HCT116 (cell line): ENCODE results near the gene ECEL1. TPM values are rescaled to one million over a fixed set of nuclear protein-coding genes. Genes with fewer than 3 reads are reported as not detected.
"Not testable (repeated sequence)": the region's sequence is repeated elsewhere in the genome, so short reads cannot be mapped to it uniquely, and the experiment has no call there.

ENCODE experiments used
- ATAC-seq: fragments of 200-7000 bp; cut with Tn5 transposase; 2 replicates; pipeline ENCODE4 v1.9.1; 2020; ENCODE audit warnings: mild to moderate bottlenecking, moderate library complexity
- BruUV-seq: library from RNA; stranded (reverse); fragments of 400-500 nt; replicated peaks from 2 replicates; lab custom pipeline; 2021; lab: Mats Ljungman, UMichigan
- CTCF ChIA-PET: fragments of 300-600 bp; sonication (Branson Sonifier 250); formaldehyde crosslinking; loops from one replicate; lab custom pipeline; 2021; ENCODE audit warnings: antibody characterized with exemption; lab: Charles Lee
- POLR2A ChIA-PET: fragments of 300-600, 350-600 bp; sonication (Branson Sonifier 250); formaldehyde crosslinking; loops from one replicate; lab custom pipeline; 2021; ENCODE audit warnings: antibody characterized with exemption; lab: Charles Lee
- RAD21 ChIA-PET, 2 experiments: fragments of 300-600 bp; sonication (Branson Sonifier 250); formaldehyde crosslinking; loops; one replicate each; lab custom pipeline; 2023; ENCODE audit warnings: low total read pairs in 2 of 2; ENCODE audit not compliant: uncharacterized antibody in 2 of 2, unreplicated experiment in 2 of 2, low non-redundant PET in 1 of 2; lab: Charles Lee
- DNase-seq: peaks from one replicate; pipeline ENCODE4 v3.0.0-alpha.2; 2010; ENCODE audit warnings: low read depth, low spot score
- H2AFZ ChIP-seq: fragments of 200-600 bp; shearing (Covaris generic), sonication (generic); 2 replicates; pipeline ENCODE4 v1.6.1; 2017; ENCODE audit warnings: low read depth, mixed run types, mixed read lengths, antibody characterized with exemption, low read length; ENCODE audit not compliant: poor library complexity, severe bottlenecking
- H3K27ac ChIP-seq: 2 replicates; pipeline ENCODE4 v1.5.1; 2012; ENCODE audit warnings: low read depth, low read length
- H3K27me3 ChIP-seq: fragments of 200-600 bp; sonication (generic); 2 replicates; pipeline ENCODE4 v1.6.1; 2016; ENCODE audit warnings: mixed run types, low read length, mixed read lengths; ENCODE audit not compliant: insufficient read depth
- H3K36me3 ChIP-seq, 2 experiments: fragments of 200-500 bp in 1 of 2; fragments of 200-600 bp in 1 of 2; sonication (Bioruptor generic) in 1 of 2; sonication (generic) in 1 of 2; 2 replicates each; pipeline versions ENCODE4 v1.5.1 to v1.6.1; 2014 to 2016; ENCODE audit warnings: low read length in 2 of 2, inconsistent platforms in 1 of 2, mixed read lengths in 1 of 2, mixed run types in 1 of 2; ENCODE audit not compliant: insufficient read depth in 2 of 2, control insufficient read depth in 1 of 2
- H3K4me1 ChIP-seq, 2 experiments: fragments of 200-600 bp in 1 of 2; sonication (generic) in 1 of 2; 2 replicates each; pipeline versions ENCODE4 v1.5.1 to v1.6.1; 2012 to 2017; ENCODE audit warnings: low read length in 2 of 2, inconsistent platforms in 1 of 2, mild to moderate bottlenecking in 1 of 2, mixed read lengths in 1 of 2, mixed run types in 1 of 2, moderate library complexity in 1 of 2; ENCODE audit not compliant: insufficient read depth in 2 of 2, control insufficient read depth in 1 of 2
- H3K4me2 ChIP-seq: fragments of 200-600 bp; sonication (generic); 2 replicates; pipeline ENCODE4 v1.6.1; 2017; ENCODE audit warnings: mixed run types, low read length, mixed read lengths
- H3K4me3 ChIP-seq, 2 experiments: fragments of 200-600 bp in 1 of 2; sonication (generic) in 1 of 2; replicated peaks in 1 of 2; 2 replicates each; pipeline ENCODE4 v1.5.1; 2011 to 2016; ENCODE audit warnings: low read length in 2 of 2, control low read depth in 1 of 2, low read depth in 1 of 2, mild to moderate bottlenecking in 1 of 2, mixed read lengths in 1 of 2, mixed run types in 1 of 2
- H3K79me2 ChIP-seq: fragments of 200-600 bp; sonication (generic); 2 replicates; pipeline ENCODE4 v1.6.1; 2017; ENCODE audit warnings: mild to moderate bottlenecking, mixed run types, low read length, moderate library complexity, mixed read lengths; ENCODE audit not compliant: insufficient read depth
- H3K9ac ChIP-seq: fragments of 200-600 bp; sonication (generic); 2 replicates; pipeline ENCODE4 v1.6.1; 2016; ENCODE audit warnings: low read length, mixed read lengths
- H3K9me2 ChIP-seq: fragments of 200-600 bp; sonication (generic), shearing (Covaris generic); 2 replicates; pipeline ENCODE4 v1.6.1; 2017; ENCODE audit warnings: mixed run types, mild to moderate bottlenecking, moderate library complexity; ENCODE audit not compliant: insufficient read depth
- H3K9me3 ChIP-seq, 2 experiments: fragments of 200-500 bp in 1 of 2; fragments of 200-600 bp in 1 of 2; sonication (Bioruptor generic) in 1 of 2; sonication (generic) in 1 of 2; 2 replicates each; pipeline ENCODE4 v1.6.1; 2014 to 2017; ENCODE audit warnings: low read length in 2 of 2, mixed read lengths in 2 of 2, inconsistent platforms in 1 of 2, low read depth in 1 of 2, mild to moderate bottlenecking in 1 of 2, mixed run types in 1 of 2, moderate library complexity in 1 of 2; ENCODE audit not compliant: control insufficient read depth in 1 of 2, insufficient read depth in 1 of 2
- H4K20me1 ChIP-seq: fragments of 200-600 bp; sonication (generic), shearing (Covaris generic); 2 replicates; pipeline ENCODE4 v1.6.1; 2017; ENCODE audit warnings: mixed run types, mild to moderate bottlenecking, moderate library complexity; ENCODE audit not compliant: insufficient read depth
- CEBPB ChIP-seq: IDR thresholded peaks from 2 replicates; pipeline ENCODE4 v1.6.1; 2012; ENCODE audit warnings: low read depth
- EGR1 ChIP-seq: IDR thresholded peaks from 2 replicates; pipeline ENCODE4 v1.6.1; 2012; ENCODE audit warnings: low read depth
- ELF1 ChIP-seq: IDR thresholded peaks from 2 replicates; pipeline ENCODE4 v1.6.1; 2012; ENCODE audit warnings: low read depth, borderline replicate concordance
- JUND ChIP-seq: IDR thresholded peaks from 2 replicates; pipeline ENCODE4 v1.6.1; 2012
- SRF ChIP-seq: IDR thresholded peaks from 2 replicates; pipeline ENCODE4 v1.6.1; 2012; ENCODE audit warnings: low read depth
- YY1 ChIP-seq: IDR thresholded peaks from 2 replicates; pipeline ENCODE4 v1.6.1; 2011; ENCODE audit warnings: low read length, low read depth, moderate library complexity, mild to moderate bottlenecking; ENCODE audit not compliant: insufficient replicate concordance; ENCODE audit errors: extremely low read depth
- intact Hi-C: fragments of 100-400 bp; cut with micrococcal nuclease; formaldehyde crosslinking; loops from 2 replicates; pipeline ENCODE4 v1.10.0; 2022
- total RNA-seq: library from RNA; stranded (reverse); gene quantifications from one replicate; pipeline ENCODE4 v1.2.1, GENCODE V29; 2021; ENCODE audit not compliant: unreplicated experiment

Gene ECEL1
- total RNA-seq, 1 experiment from 2014 or later = not detected

DNA sequence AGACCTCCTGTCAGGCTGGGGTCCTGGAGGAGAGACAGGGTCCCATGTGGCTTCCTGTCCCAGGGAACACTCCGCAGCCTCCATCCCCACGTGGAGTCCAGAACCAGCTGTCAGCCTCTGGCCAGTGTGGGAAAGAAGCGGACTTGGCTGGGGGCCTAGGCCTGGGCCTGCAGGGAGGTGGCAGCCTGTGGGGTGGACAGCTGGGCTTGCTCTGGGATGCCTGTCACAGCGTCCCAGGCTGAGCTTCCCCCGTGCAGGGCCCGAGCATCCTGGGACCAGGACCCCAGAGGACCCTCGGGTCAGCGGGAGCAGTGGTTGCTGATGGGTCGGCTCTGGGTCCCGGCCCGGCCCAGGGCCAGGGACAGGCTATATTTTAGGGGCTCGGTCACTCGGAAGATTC, 45.2 kb downstream of the ECEL1 start:
- POLR2A ChIA-PET, H3K9me2 ChIP-seq, H3K27me3 ChIP-seq, H3K27ac ChIP-seq, DNase-seq, H3K79me2 ChIP-seq, ATAC-seq, H4K20me1 ChIP-seq, H3K36me3 ChIP-seq, H3K9ac ChIP-seq, H2AFZ ChIP-seq, BruUV-seq, H3K4me3 ChIP-seq, CTCF ChIA-PET, H3K4me2 ChIP-seq, H3K9me3 ChIP-seq, RAD21 ChIA-PET: not testable (repeated sequence)
- intact Hi-C loops = loop anchor here (5.0 kb wide), 1 partner anchor 115 kb away; no protein-coding TSS in a partner anchor
- peaks cover 0 to 13% of the 10 kb centered on the region in 2 experiments; a peak in 2 of 4 replicates for H3K4me1 ChIP-seq

DNA sequence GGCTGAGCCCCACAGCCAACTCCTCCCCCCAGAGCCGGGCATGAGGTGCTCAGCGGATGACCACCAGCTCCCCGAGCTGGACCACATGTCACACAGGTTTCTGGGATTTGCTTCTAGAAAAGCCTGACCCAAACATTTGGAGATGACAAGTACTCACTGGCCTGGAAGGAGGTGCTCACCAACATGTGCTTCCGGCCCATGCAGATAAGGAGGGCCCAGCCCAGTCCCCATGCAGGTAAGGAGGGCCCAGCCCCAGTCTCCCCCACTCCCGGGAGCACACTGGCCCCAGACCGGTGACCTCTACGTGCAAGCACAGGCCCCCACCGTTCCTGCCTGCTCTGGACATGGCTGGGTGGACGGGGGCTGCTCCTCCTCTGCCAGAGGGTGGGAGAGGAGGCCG, 45.7 kb downstream of the ECEL1 start:
- BruUV-seq, RAD21 ChIA-PET, H3K79me2 ChIP-seq, H3K36me3 ChIP-seq, H3K9ac ChIP-seq, H3K4me2 ChIP-seq, H2AFZ ChIP-seq, H3K27ac ChIP-seq, ATAC-seq, H3K27me3 ChIP-seq, H3K4me3 ChIP-seq, H3K9me2 ChIP-seq, POLR2A ChIA-PET, DNase-seq, H3K9me3 ChIP-seq, H4K20me1 ChIP-seq: not testable (repeated sequence)
- CTCF ChIA-PET = interaction anchor here (1.2 kb wide), 1 partner anchor 541 kb away, joined by 5 read pairs; no protein-coding TSS in a partner anchor
- intact Hi-C loops = loop anchor here (2.0 to 5.0 kb wide), 3 partner anchors 75 to 641 kb away; no protein-coding TSS in a partner anchor
- peaks cover 0 to 13% of the 10 kb centered on the region in 2 experiments; a peak in 2 of 4 replicates for H3K4me1 ChIP-seq

DNA sequence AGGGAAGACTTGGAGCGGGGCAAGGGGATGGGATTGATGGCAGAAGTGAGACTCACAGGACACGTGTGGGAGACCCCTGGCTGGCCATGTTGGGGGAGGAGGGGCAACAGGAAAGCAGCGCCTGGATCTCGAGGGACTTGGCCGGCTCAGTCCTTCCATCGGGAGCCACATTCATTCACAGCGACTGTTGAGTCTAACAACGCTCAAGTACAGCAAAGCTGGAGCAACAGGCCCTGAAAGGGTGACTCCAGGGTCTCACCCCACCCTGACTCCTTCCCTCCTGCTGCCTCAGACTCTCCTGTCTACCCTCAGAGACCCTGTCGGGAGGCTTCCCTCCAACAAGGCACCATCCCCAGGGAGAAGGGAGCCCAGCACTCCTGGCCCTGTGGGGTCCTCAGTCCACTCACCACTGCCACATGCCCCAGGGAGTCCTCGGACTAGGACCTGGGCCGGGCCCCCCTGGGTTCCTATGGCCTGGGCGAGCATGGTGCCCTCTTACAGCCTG, 46.4 kb downstream of the ECEL1 start:
- ChIA-PET RAD21 (no interaction called here), POLR2A (no interaction called here), CTCF (interaction anchor here (1.2 kb wide), 1 partner anchor 541 kb away, joined by 5 read pairs; no protein-coding TSS in a partner anchor)
- no peak overlapping the region for H2AFZ ChIP-seq
- no peaks in the 10 kb centered on the region for H4K20me1 ChIP-seq
- no peak overlapping the region for H3K4me2 ChIP-seq
- ATAC-seq = no peak
- no peaks in the 10 kb centered on the region for H3K36me3 ChIP-seq
- no peaks in the 10 kb centered on the region for H3K27me3 ChIP-seq
- no peaks in the 10 kb centered on the region for H3K79me2 ChIP-seq
- H3K9me2 ChIP-seq = no peaks in the 10 kb centered on the region
- H3K4me1 ChIP-seq = peaks cover 0 to 13% of the 10 kb centered on the region in 2 experiments; a peak in 2 of 4 replicates
- TF ChIP-seq SRF = no peak
- TF ChIP-seq YY1 = no peak
- no peak for TF ChIP-seq CEBPB
- TF ChIP-seq JUND = no peak
- no peak for TF ChIP-seq EGR1
- TF ChIP-seq ELF1 = no peak
- no peak overlapping the region for H3K4me3 ChIP-seq
- no TSS peak for BruUV-seq
- no peak overlapping the region for H3K9ac ChIP-seq
- intact Hi-C loops = loop anchor here (2.0 to 5.0 kb wide), 3 partner anchors 74 to 640 kb away; no protein-coding TSS in a partner anchor
- H3K27ac ChIP-seq = no peak overlapping the region
- no peak for DNase-seq
- no peaks in the 10 kb centered on the region for H3K9me3 ChIP-seq
